Chondrocyte (in vitro differentiated cells): Measurements from ENCODE around the gene COL21A1. TPM values are rescaled to one million over a fixed set of nuclear protein-coding genes. Genes with fewer than 3 reads are reported as not detected.
A peak's percentile ranks its signal among the peaks of the same experiment; 100 is the strongest.

Source experiments
- DNase-seq: peaks from one replicate; pipeline ENCODE4 v3.0.0; 2021; ENCODE audit warnings: mixed read lengths, low spot score
- H3K27ac Mint-ChIP-seq: one replicate; pipeline ENCODE4 v1.8.0; 2021; ENCODE audit warnings: mild to moderate bottlenecking, moderate library complexity, mixed read lengths; ENCODE audit not compliant: unreplicated experiment
- H3K27me3 Mint-ChIP-seq: 2 replicates; pipeline ENCODE4 v1.8.0; 2021; ENCODE audit warnings: low read depth, mixed read lengths
- H3K36me3 Mint-ChIP-seq: 2 replicates; pipeline ENCODE4 v1.8.0; 2021; ENCODE audit warnings: low read depth, mixed read lengths
- H3K4me1 Mint-ChIP-seq: 2 replicates; pipeline ENCODE4 v1.8.0; 2021; ENCODE audit warnings: low read depth, mild to moderate bottlenecking, mixed read lengths
- H3K4me3 Mint-ChIP-seq: one replicate; pipeline ENCODE4 v1.8.0; 2021; ENCODE audit warnings: mild to moderate bottlenecking, moderate library complexity, mixed read lengths; ENCODE audit not compliant: unreplicated experiment
- H3K9me3 Mint-ChIP-seq: 2 replicates; pipeline ENCODE4 v1.8.0; 2021; ENCODE audit warnings: low read depth, mixed read lengths
- CTCF ChIP-seq: fragments of 200-600 bp; sonication (generic); IDR thresholded peaks from 2 replicates; pipeline ENCODE4 v1.5.0; 2021; ENCODE audit warnings: antibody characterized with exemption, mild to moderate bottlenecking, moderate library complexity
- total RNA-seq: library from RNA; stranded (reverse); gene quantifications from 3 replicates; pipeline ENCODE4 v1.2.1, GENCODE V29; 2021

Gene COL21A1
- total RNA-seq, 1 donor from 2014 or later: 68.9 TPM

GRCh38 chr6:56151609-56152224 lies 95.7 kb downstream of the COL21A1 start:
- H3K36me3 Mint-ChIP-seq: peaks cover 35% of the 10 kb centered on the region
- no peak for DNase-seq
- TF ChIP-seq CTCF: no peak
- H3K4me1 Mint-ChIP-seq: peaks cover 34% of the 10 kb centered on the region
- peaks cover 28% of the 10 kb centered on the region for H3K9me3 Mint-ChIP-seq
- H3K27ac Mint-ChIP-seq: no peak overlapping the region
- no peak overlapping the region for H3K4me3 Mint-ChIP-seq
- H3K27me3 Mint-ChIP-seq: no peaks in the 10 kb centered on the region

GRCh38 chr6:56148488-56149186 lies 98.7 kb downstream of the COL21A1 start:
- Mint-ChIP-seq H3K27me3 (no peaks in the 10 kb centered on the region), H3K36me3 (peaks cover 17% of the 10 kb centered on the region), H3K4me3 (no peak overlapping the region), H3K27ac (peak overlapping the region; percentile 76), H3K4me1 (peaks cover 56% of the 10 kb centered on the region), H3K9me3 (peaks cover 18% of the 10 kb centered on the region)
- DNase-seq: no peak
- no peak for TF ChIP-seq CTCF

GRCh38 chr6:56147766-56148165 lies 99.6 kb downstream of the COL21A1 start:
- Mint-ChIP-seq H3K27ac (peak overlapping the region; percentile 3), H3K36me3 (peaks cover 14% of the 10 kb centered on the region), H3K9me3 (peaks cover 16% of the 10 kb centered on the region), H3K4me1 (peaks cover 59% of the 10 kb centered on the region), H3K4me3 (no peak overlapping the region), H3K27me3 (no peaks in the 10 kb centered on the region)
- no peak for DNase-seq
- TF ChIP-seq CTCF: no peak

GRCh38 chr6:56146086-56146485 lies 101.3 kb downstream of the COL21A1 start:
- peak overlapping the region; percentile 42 for H3K27ac Mint-ChIP-seq
- H3K4me1 Mint-ChIP-seq: peaks cover 59% of the 10 kb centered on the region
- no peak for TF ChIP-seq CTCF
- peaks cover 14% of the 10 kb centered on the region for H3K9me3 Mint-ChIP-seq
- peaks cover 10% of the 10 kb centered on the region for H3K36me3 Mint-ChIP-seq
- H3K4me3 Mint-ChIP-seq: no peak overlapping the region
- DNase-seq: no peak
- no peaks in the 10 kb centered on the region for H3K27me3 Mint-ChIP-seq

GRCh38 chr6:56145616-56146015 lies 101.8 kb downstream of the COL21A1 start:
- Mint-ChIP-seq H3K9me3 (peaks cover 16% of the 10 kb centered on the region), H3K4me1 (peaks cover 59% of the 10 kb centered on the region), H3K27ac (peak overlapping the region; percentile 42), H3K27me3 (no peaks in the 10 kb centered on the region), H3K4me3 (no peak overlapping the region), H3K36me3 (peaks cover 12% of the 10 kb centered on the region)
- no peak for DNase-seq
- no peak for TF ChIP-seq CTCF
